ENCODE results near the gene TRIM66. TPM values are rescaled to one million over a fixed set of nuclear protein-coding genes. Genes with fewer than 3 reads are reported as not detected.
A peak's percentile ranks its signal among the peaks of the same experiment; 100 is the strongest.

Gene TRIM66
- total RNA-seq, 1 donor from 2014 or later, result 7.3 TPM

DNA sequence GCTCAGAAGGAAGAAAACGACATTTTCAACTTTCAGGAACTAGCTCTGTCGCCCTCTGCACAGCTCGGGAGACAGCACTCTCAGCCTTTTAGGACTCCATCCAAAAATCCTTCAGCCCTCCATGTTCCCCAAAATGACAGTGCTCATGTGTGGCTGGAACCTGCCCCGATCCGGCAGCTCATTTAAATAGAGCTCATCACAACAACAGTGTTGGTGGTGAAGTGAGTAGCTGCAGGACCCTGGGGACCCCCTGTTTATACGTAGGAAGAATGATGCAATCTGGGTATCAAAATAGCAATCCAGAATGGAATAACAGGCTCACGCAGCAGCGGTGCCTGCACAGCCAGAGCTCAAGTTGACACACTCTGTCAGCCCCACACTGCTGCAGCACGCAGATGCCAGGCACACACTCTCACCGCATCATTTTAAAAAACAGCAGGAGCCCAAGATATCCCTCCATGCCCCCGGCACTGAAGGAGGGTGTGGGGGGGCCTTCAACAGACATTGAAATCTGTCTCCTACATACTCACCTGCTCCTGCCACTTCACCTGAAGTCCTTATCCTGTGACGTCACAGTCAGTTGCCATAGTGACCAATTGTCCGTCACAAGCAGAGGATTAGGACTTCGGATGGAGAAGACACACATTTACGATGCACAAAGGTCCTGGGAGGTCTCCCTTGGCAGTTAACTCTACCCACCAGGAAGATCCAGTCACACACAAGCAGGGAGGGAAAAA is 24.0 kb downstream of the TRIM66 start:
- Histone ChIP-seq H3K27ac (ENCODE audit: low read depth, low read length) (no peak overlapping the region), H3K36me3 (ENCODE audit: insufficient read depth, low read length) (no peaks in the 10 kb centered on the region), H3K4me1 (ENCODE audit: insufficient read depth, low read length) (no peaks in the 10 kb centered on the region), H3K9me3 (ENCODE audit: insufficient read depth, low read depth, low read length) (no peaks in the 10 kb centered on the region), H2AFZ (ENCODE audit: low read depth, low read length) (no peak overlapping the region), H3K9ac (ENCODE audit: low read length) (no peak overlapping the region), H3K79me2 (ENCODE audit: insufficient read depth, low read length) (no peaks in the 10 kb centered on the region), H3K4me2 (ENCODE audit: low read length) (no peak overlapping the region), H3K4me3 (ENCODE audit: insufficient read depth, low read depth, low read length) (no peak overlapping the region), H4K20me1 (ENCODE audit: insufficient read depth, low read length) (no peaks in the 10 kb centered on the region), H3K27me3 (ENCODE audit: insufficient read depth, low read length) (no peaks in the 10 kb centered on the region)
- peaks cover 14% of the 10 kb centered on the region for H3K36me3 Mint-ChIP-seq (ENCODE audit: low read depth, unreplicated experiment)
- H3K27me3 Mint-ChIP-seq (ENCODE audit: low read depth, unreplicated experiment), result peaks cover 3% of the 10 kb centered on the region
- no peak for TF ChIP-seq EZH2 (IDR thresholded peaks at IDR 0.05; ENCODE audit: insufficient read depth, low read length)
- TF ChIP-seq, protein P1, sequence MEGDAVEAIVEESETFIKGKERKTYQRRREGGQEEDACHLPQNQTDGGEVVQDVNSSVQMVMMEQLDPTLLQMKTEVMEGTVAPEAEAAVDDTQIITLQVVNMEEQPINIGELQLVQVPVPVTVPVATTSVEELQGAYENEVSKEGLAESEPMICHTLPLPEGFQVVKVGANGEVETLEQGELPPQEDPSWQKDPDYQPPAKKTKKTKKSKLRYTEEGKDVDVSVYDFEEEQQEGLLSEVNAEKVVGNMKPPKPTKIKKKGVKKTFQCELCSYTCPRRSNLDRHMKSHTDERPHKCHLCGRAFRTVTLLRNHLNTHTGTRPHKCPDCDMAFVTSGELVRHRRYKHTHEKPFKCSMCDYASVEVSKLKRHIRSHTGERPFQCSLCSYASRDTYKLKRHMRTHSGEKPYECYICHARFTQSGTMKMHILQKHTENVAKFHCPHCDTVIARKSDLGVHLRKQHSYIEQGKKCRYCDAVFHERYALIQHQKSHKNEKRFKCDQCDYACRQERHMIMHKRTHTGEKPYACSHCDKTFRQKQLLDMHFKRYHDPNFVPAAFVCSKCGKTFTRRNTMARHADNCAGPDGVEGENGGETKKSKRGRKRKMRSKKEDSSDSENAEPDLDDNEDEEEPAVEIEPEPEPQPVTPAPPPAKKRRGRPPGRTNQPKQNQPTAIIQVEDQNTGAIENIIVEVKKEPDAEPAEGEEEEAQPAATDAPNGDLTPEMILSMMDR (IDR thresholded peaks at IDR 0.05; ENCODE audit: insufficient read depth, low read depth, low read length), result no peak
- DNase-seq (ENCODE audit: low read depth), result no peak
- no peak overlapping the region for H3K4me3 Mint-ChIP-seq (ENCODE audit: unreplicated experiment)
- peaks cover 4% of the 10 kb centered on the region for H3K9me3 Mint-ChIP-seq (ENCODE audit: unreplicated experiment)
- H3K4me1 Mint-ChIP-seq (ENCODE audit: low read depth, unreplicated experiment), result no peaks in the 10 kb centered on the region
- no peak for FAIRE-seq
- H3K27ac Mint-ChIP-seq (ENCODE audit: unreplicated experiment), result peak overlapping the region; percentile 55

DNA sequence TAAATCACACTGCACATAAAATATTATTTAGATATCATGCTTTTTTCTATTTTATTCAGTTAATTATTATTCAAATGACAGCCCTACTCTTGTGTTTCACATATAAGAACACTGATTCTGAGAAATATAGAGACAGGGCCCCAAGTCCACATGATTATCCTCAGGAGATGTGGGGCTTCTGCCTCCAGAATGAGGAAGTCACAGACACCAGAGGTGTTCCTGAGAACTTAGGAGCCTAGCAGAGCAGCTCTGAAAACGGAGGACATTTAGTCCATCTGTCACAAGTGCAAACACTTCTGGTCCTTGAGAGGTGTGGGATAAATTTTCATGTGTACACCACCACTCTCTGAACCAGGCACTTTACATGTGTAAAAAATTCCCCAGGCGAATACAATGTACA is 26.2 kb downstream of the TRIM66 start:
- no peak overlapping the region for H3K9ac ChIP-seq (ENCODE audit: low read length)
- no peak overlapping the region for H3K4me3 Mint-ChIP-seq (ENCODE audit: unreplicated experiment)
- no peaks in the 10 kb centered on the region for H4K20me1 ChIP-seq (ENCODE audit: insufficient read depth, low read length)
- H3K9me3 Mint-ChIP-seq (ENCODE audit: unreplicated experiment), result peaks cover 4% of the 10 kb centered on the region
- peaks cover 7% of the 10 kb centered on the region for H3K4me1 Mint-ChIP-seq (ENCODE audit: low read depth, unreplicated experiment)
- no peaks in the 10 kb centered on the region for H3K9me3 ChIP-seq (ENCODE audit: insufficient read depth, low read depth, low read length)
- H2AFZ ChIP-seq (ENCODE audit: low read depth, low read length), result no peak overlapping the region
- H3K36me3 Mint-ChIP-seq (ENCODE audit: low read depth, unreplicated experiment), result peaks cover 18% of the 10 kb centered on the region
- no peaks in the 10 kb centered on the region for H3K27me3 ChIP-seq (ENCODE audit: insufficient read depth, low read length)
- no peak overlapping the region for H3K4me3 ChIP-seq (ENCODE audit: insufficient read depth, low read depth, low read length)
- H3K4me2 ChIP-seq (ENCODE audit: low read length), result no peak overlapping the region
- DNase-seq (ENCODE audit: low read depth) (no peak), FAIRE-seq (no peak)
- no peak for TF ChIP-seq EZH2 (IDR thresholded peaks at IDR 0.05; ENCODE audit: insufficient read depth, low read length)
- TF ChIP-seq, protein P1 (IDR thresholded peaks at IDR 0.05; ENCODE audit: insufficient read depth, low read depth, low read length), result no peak
- H3K4me1 ChIP-seq (ENCODE audit: insufficient read depth, low read length), result peaks cover 8% of the 10 kb centered on the region
- H3K27ac Mint-ChIP-seq (ENCODE audit: unreplicated experiment), result no peak overlapping the region
- no peaks in the 10 kb centered on the region for H3K79me2 ChIP-seq (ENCODE audit: insufficient read depth, low read length)
- H3K27ac ChIP-seq (ENCODE audit: low read depth, low read length), result no peak overlapping the region
- no peaks in the 10 kb centered on the region for H3K36me3 ChIP-seq (ENCODE audit: insufficient read depth, low read length)
- H3K27me3 Mint-ChIP-seq (ENCODE audit: low read depth, unreplicated experiment), result peaks cover 3% of the 10 kb centered on the region

DNA sequence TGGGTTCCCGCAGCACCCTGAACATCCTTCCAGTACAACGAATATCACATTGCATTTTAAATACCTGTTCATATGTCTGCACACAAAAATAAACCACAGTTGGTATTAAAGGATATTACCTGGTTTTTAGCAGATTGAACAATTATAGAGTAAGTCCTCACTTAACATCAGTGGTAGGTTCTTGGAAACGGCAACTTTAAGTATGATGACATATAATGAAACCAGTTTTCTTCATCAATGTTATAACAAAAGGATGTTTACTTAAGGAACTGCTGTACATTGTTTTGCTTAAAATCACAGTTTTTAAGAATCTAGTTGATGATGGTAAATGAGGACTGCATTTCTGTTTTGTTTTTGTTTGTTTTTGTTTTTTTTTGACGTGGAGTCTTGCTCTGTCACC is 28.0 kb downstream of the TRIM66 start:
- Histone ChIP-seq H3K27ac (ENCODE audit: low read depth, low read length) (no peak overlapping the region), H3K4me3 (ENCODE audit: insufficient read depth, low read depth, low read length) (no peak overlapping the region), H3K36me3 (ENCODE audit: insufficient read depth, low read length) (no peaks in the 10 kb centered on the region), H3K4me2 (ENCODE audit: low read length) (no peak overlapping the region), H4K20me1 (ENCODE audit: insufficient read depth, low read length) (no peaks in the 10 kb centered on the region), H3K9ac (ENCODE audit: low read length) (no peak overlapping the region), H3K4me1 (ENCODE audit: insufficient read depth, low read length) (peaks cover 16% of the 10 kb centered on the region), H2AFZ (ENCODE audit: low read depth, low read length) (no peak overlapping the region), H3K9me3 (ENCODE audit: insufficient read depth, low read depth, low read length) (no peaks in the 10 kb centered on the region), H3K79me2 (ENCODE audit: insufficient read depth, low read length) (no peaks in the 10 kb centered on the region), H3K27me3 (ENCODE audit: insufficient read depth, low read length) (no peaks in the 10 kb centered on the region)
- Mint-ChIP-seq H3K27ac (ENCODE audit: unreplicated experiment) (no peak overlapping the region), H3K4me3 (ENCODE audit: unreplicated experiment) (no peak overlapping the region), H3K27me3 (ENCODE audit: low read depth, unreplicated experiment) (peaks cover 3% of the 10 kb centered on the region), H3K36me3 (ENCODE audit: low read depth, unreplicated experiment) (peaks cover 18% of the 10 kb centered on the region), H3K4me1 (ENCODE audit: low read depth, unreplicated experiment) (peaks cover 12% of the 10 kb centered on the region), H3K9me3 (ENCODE audit: unreplicated experiment) (peaks cover 4% of the 10 kb centered on the region)
- DNase-seq (ENCODE audit: low read depth) (no peak), FAIRE-seq (no peak)
- TF ChIP-seq EZH2 (IDR thresholded peaks at IDR 0.05; ENCODE audit: insufficient read depth, low read length), result no peak
- TF ChIP-seq, protein P1 (IDR thresholded peaks at IDR 0.05; ENCODE audit: insufficient read depth, low read depth, low read length), result no peak

Measured in astrocyte (in vitro differentiated cells and primary cell).